OCI-LY3 (cell line): Measurements from ENCODE around the gene CERCAM.

Source experiments
- CTCF ChIP-seq: fragments of 200-600, 300-600 bp; sonication (generic); IDR thresholded peaks from 2 replicates; pipeline ENCODE4 v1.5.1; 2014; ENCODE audit warnings: antibody characterized with exemption, low read length, low read depth
- EZH2phosphoT487 ChIP-seq: fragments of 200-600 bp; shearing (Covaris generic); IDR thresholded peaks from 2 replicates; pipeline ENCODE4 v1.6.1; 2018; ENCODE audit warnings: antibody characterized with exemption, mixed run types, low read depth

- TF ChIP-seq CTCF, result no peak
- no peak for TF ChIP-seq EZH2phosphoT487
Observed at GRCh38 chr9:128484686-128485413, 64.2 kb downstream of the CERCAM start.
